HT-29 (cell line): ENCODE results near the gene TPGS2. TPM values are rescaled to one million over a fixed set of nuclear protein-coding genes. Genes with fewer than 3 reads are reported as not detected.
"Not testable (repeated sequence)": the region's sequence is repeated elsewhere in the genome, so short reads cannot be mapped to it uniquely, and the experiment has no call there.

Experiments
- DNase-seq: peaks from one replicate; pipeline ENCODE4 v3.0.0-alpha.2; 2015; ENCODE audit warnings: low spot score
- total RNA-seq: library from RNA; depleted of rRNA; stranded (reverse); fragments of >200 nt; shearing (Covaris generic); gene quantifications from 2 replicates; pipeline ENCODE4 v1.2.3, GENCODE V29; 2014

The TPGS2 gene
- total RNA-seq, 1 experiment from 2014 or later: 88.2 TPM

- no peak for DNase-seq
These were observed 3.3 kb downstream of the TPGS2 start for GRCh38 chr18:36825526-36825925.

- DNase-seq: no peak
These were observed 7.1 kb downstream of the TPGS2 start for GRCh38 chr18:36821681-36822080.

- no peak for DNase-seq
These were observed 9.2 kb downstream of the TPGS2 start for GRCh38 chr18:36819621-36820020.

GRCh38 chr18:36818652-36819051, 10.2 kb downstream of the TPGS2 start:
- no peak for DNase-seq

- no peak for DNase-seq
These were observed 11.8 kb downstream of the TPGS2 start for GRCh38 chr18:36817039-36817438.

GRCh38 chr18:36816096-36816495, 12.7 kb downstream of the TPGS2 start:
- DNase-seq: not testable (repeated sequence)

GRCh38 chr18:36814994-36815393, 13.8 kb downstream of the TPGS2 start:
- DNase-seq: no peak

GRCh38 chr18:36813824-36814223, 15.0 kb downstream of the TPGS2 start:
- no peak for DNase-seq

- no peak for DNase-seq
These were observed 15.6 kb downstream of the TPGS2 start for GRCh38 chr18:36813101-36813775.

- DNase-seq: no peak
These were observed 16.1 kb downstream of the TPGS2 start for GRCh38 chr18:36812678-36813077.

GRCh38 chr18:36811955-36812354, 16.8 kb downstream of the TPGS2 start:
- DNase-seq: no peak

GRCh38 chr18:36811430-36811829, 17.4 kb downstream of the TPGS2 start:
- DNase-seq: no peak

GRCh38 chr18:36809590-36810381, 19.0 kb downstream of the TPGS2 start:
- peak; percentile 41 for DNase-seq

GRCh38 chr18:36808681-36809080, 20.1 kb downstream of the TPGS2 start:
- no peak for DNase-seq

GRCh38 chr18:36805105-36805504, 23.7 kb downstream of the TPGS2 start:
- no peak for DNase-seq

- no peak for DNase-seq
These were observed 29.9 kb downstream of the TPGS2 start for GRCh38 chr18:36798738-36799473.

GRCh38 chr18:36792634-36793283, 36.0 kb downstream of the TPGS2 start:
- no peak for DNase-seq

- DNase-seq: no peak
These were observed 42.1 kb downstream of the TPGS2 start for GRCh38 chr18:36786686-36787085.

GRCh38 chr18:36783792-36784191, 45.0 kb downstream of the TPGS2 start:
- DNase-seq: no peak

- DNase-seq: no peak
These were observed 46.1 kb downstream of the TPGS2 start for GRCh38 chr18:36782710-36783109.

- no peak for DNase-seq
These were observed 48.1 kb downstream of the TPGS2 start for GRCh38 chr18:36780748-36781147.

- DNase-seq: no peak
These were observed 51.2 kb downstream of the TPGS2 start for GRCh38 chr18:36777566-36777965.
